Epithelial cell of esophagus (primary cell): ENCODE data around the gene DCAF6.

Experiments
- DNase-seq: peaks from one replicate; pipeline ENCODE4 v3.0.0; 2010; ENCODE audit warnings: low read depth
- H3K4me3 ChIP-seq: 2 replicates; pipeline ENCODE4 v1.5.1; 2011; ENCODE audit warnings: mild to moderate bottlenecking, low read length, control low read depth
- TF ChIP-seq, protein P1 (sequence below): IDR thresholded peaks from 2 replicates; pipeline ENCODE4 v1.5.1; 2011; ENCODE audit warnings: low read depth, mild to moderate bottlenecking, low read length, control low read depth, inconsistent platforms; ENCODE audit not compliant: insufficient read depth; ENCODE audit errors: missing control alignments

Gene DCAF6

DNA sequence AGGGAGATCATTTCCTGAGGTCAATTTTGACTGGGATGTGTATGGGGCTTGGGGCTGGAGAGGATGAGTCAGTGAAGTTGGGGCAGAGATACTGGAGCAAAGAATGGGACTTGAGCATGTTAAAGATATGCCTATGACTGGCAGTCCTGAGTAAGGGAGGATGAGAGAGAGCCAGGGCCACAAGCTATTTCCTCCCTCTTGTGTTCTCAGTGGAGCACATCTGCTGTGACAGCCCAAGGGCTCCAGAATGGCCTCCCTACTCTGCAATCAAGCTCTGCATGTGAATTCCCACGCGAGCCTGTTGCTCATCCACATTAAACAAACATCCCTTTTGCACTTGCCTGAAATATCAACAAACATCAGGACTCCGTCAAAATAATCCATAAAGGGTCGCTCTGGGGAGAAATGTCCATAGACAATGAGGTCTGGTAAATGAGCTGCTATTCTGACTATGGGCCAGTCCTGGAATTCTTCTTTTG is 31.8 kb upstream of the DCAF6 start:
- H3K4me3 ChIP-seq, result no peak overlapping the region
- TF ChIP-seq, protein P1, sequence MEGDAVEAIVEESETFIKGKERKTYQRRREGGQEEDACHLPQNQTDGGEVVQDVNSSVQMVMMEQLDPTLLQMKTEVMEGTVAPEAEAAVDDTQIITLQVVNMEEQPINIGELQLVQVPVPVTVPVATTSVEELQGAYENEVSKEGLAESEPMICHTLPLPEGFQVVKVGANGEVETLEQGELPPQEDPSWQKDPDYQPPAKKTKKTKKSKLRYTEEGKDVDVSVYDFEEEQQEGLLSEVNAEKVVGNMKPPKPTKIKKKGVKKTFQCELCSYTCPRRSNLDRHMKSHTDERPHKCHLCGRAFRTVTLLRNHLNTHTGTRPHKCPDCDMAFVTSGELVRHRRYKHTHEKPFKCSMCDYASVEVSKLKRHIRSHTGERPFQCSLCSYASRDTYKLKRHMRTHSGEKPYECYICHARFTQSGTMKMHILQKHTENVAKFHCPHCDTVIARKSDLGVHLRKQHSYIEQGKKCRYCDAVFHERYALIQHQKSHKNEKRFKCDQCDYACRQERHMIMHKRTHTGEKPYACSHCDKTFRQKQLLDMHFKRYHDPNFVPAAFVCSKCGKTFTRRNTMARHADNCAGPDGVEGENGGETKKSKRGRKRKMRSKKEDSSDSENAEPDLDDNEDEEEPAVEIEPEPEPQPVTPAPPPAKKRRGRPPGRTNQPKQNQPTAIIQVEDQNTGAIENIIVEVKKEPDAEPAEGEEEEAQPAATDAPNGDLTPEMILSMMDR, result no peak
- peak; percentile 55 for DNase-seq

DNA sequence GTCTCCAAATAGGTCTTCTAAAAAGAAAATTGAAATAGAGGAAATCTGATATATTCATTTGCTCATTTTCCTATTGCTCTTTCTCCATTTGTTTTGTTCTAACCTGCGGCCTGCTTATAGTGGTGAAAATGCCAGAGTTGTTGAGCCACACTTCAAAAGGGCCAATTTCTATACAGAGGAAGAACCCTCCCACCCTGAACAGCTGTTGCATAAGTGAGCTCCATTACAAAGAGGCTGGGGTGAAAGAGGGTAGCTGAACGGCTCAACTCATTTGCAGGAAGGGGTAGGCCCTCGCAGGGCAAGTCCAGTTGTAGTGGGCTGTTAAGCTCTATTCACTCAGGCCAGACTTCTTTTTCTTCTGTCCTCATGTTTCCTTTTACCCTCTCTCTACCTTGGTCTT is 31.3 kb upstream of the DCAF6 start:
- H3K4me3 ChIP-seq, result no peak overlapping the region
- TF ChIP-seq, protein P1, result no peak
- DNase-seq, result no peak

DNA sequence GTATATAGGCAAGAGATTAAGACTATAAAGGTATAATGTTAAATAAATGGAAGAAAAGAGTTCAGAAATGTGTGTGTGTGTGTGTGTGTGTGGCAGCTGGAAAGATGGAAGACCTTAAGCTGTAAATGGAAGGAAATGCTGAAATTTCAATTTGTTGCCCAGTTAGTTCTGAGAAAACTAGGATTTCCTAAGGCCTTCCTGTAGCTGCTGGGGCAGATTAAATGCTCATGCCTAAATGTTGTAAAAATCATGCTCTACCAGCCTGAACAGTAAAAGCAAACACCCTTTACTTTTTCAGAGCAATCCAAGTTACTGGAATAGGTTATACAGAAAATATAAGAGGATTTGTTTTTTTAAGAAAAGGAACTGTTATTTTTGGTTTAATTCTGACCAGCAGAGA is 30.8 kb upstream of the DCAF6 start:
- H3K4me3 ChIP-seq, result no peak overlapping the region
- DNase-seq, result no peak
- TF ChIP-seq, protein P1, result no peak

DNA sequence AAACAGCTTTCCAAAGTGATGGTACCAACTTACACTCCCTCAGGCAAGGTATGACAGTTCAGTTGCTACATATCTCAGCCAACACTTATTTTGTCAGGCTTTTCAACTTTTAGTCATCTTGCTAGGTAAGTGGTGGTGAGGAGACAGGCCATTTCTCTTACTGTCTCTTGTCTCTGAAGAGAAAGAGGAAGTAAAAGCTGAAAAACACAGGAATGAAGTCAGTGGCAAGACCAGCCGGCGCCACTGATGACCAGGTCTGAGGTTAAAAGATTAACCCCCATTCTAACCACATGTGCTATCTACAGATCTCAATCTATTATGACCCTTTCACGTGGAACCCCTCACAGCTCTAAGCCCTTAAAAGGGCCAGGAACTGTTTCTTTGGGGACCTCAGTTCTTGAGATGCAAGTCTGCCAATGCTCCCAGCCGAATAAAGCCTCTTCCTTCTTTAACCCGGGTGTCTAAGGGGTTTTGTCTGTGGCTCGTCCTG is 26.7 kb upstream of the DCAF6 start:
- TF ChIP-seq, protein P1, result no peak
- no peak overlapping the region for H3K4me3 ChIP-seq
- DNase-seq, result peak; percentile 57

DNA sequence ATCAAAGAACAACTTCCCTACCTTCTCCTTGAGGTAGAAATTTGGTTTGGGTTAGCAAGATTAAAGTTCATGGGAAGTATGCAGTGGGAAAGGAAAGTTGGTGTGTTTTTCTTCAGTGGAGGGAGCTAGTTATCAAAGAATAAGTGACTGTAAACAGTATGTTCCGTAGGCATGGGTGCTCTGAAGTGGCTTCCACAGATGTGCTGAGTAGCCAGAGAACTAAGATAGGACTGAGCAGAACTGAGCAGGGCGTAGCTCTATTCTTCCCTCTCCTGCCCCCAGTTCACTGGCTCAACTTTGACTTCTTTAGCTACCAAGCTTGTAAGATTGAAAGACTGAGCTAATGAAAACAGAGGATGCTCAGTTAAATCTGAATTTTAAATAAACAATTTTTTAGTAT is 26.0 kb upstream of the DCAF6 start:
- DNase-seq, result no peak
- H3K4me3 ChIP-seq, result no peak overlapping the region
- TF ChIP-seq, protein P1, result no peak

DNA sequence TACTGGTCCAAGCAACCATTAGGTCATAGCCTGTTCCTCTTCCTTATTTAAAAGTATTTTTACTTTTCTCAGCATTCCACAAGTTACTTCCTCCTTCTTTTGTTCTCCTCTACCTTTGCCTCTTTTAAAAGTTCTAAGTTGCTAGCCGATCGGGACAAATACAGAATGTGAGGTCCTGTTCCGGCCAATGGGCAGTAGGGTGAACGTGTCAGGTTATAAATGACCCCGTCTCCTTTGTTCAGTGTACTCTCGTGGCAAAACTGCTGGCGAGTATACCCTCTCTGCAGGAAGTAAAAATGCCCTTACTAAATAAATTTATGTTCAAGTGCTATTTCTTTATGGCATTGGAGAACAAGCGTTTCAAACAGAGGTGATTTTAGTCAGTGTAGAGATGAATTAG is 25.1 kb upstream of the DCAF6 start:
- DNase-seq, result no peak
- TF ChIP-seq, protein P1, result no peak
- no peak overlapping the region for H3K4me3 ChIP-seq

DNA sequence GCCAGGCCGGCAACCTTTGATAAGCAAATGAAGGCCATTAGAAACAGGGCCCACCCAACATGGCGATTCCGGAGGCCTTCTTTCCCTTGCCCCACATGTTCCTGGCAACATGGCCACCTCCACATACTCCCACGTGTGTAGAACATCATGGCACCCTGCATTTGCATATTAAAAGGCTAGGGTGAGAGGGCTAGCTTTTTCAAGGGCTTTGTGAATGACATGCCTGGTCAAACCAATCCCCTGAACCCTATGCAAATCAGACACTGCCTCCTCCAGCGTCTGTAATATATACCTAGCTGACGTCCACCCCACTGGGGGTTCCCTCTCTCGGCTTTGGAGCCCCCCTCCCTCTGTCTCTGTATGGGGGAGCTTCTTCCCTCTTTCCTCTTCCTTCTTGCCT is 24.2 kb upstream of the DCAF6 start:
- TF ChIP-seq, protein P1, result no peak
- no peak overlapping the region for H3K4me3 ChIP-seq
- DNase-seq, result no peak
